SK-N-SH treated with all-trans-retinoic acid at 6 μM for 48 hours (cell line): ENCODE measurements around the gene GSG1.
A peak's percentile ranks its signal among the peaks of the same experiment; 100 is the strongest.

ENCODE experiments used
- ATAC-seq: fragments of 200-7000 bp; cut with Tn5 transposase; 3 replicates; pipeline ENCODE4 v1.9.1; 2020; ENCODE audit warnings: mild to moderate bottlenecking, moderate library complexity
- ARNTL ChIP-seq: fragments of 450-650 bp; formaldehyde crosslinking; IDR thresholded peaks from 2 replicates; pipeline ENCODE4 v1.5.0; 2020; ENCODE audit warnings: low read depth, mild to moderate bottlenecking, moderate library complexity, borderline replicate concordance
- BACH2 ChIP-seq: fragments of 250-450 bp; sonication (Bioruptor Pico); IDR thresholded peaks from 2 replicates; pipeline ENCODE4 v1.9.0; 2021; ENCODE audit warnings: mild to moderate bottlenecking, borderline replicate concordance
- CSDC2 ChIP-seq: fragments of 250-450 bp; sonication (Bioruptor Pico); IDR thresholded peaks from 2 replicates; pipeline ENCODE4 v1.5.0; 2020; ENCODE audit warnings: mild to moderate bottlenecking, moderate library complexity
- ESRRG ChIP-seq: fragments of 250-450 bp; sonication (Bioruptor Pico); IDR thresholded peaks from 2 replicates; pipeline ENCODE4 v1.6.1; 2021; ENCODE audit warnings: mild to moderate bottlenecking
- GLIS3 ChIP-seq: fragments of 250-450 bp; sonication (Bioruptor Pico); IDR thresholded peaks from 2 replicates; pipeline ENCODE4 v1.5.0; 2020; ENCODE audit warnings: mild to moderate bottlenecking, moderate library complexity
- ISL1 ChIP-seq: fragments of 250-450 bp; sonication (Bioruptor Pico); IDR thresholded peaks from 2 replicates; pipeline ENCODE4 v2.1.2; 2022; ENCODE audit warnings: mild to moderate bottlenecking, moderate library complexity
- OSR1 ChIP-seq: fragments of 250-450 bp; sonication (Bioruptor Pico); IDR thresholded peaks from 2 replicates; pipeline ENCODE4 v1.8.0; 2022; ENCODE audit warnings: moderate library complexity, mild to moderate bottlenecking, inconsistent platforms
- PPARA ChIP-seq: fragments of 250-450 bp; sonication (Bioruptor Pico); IDR thresholded peaks from 2 replicates; pipeline ENCODE4 v1.5.0; 2020; ENCODE audit warnings: mild to moderate bottlenecking, borderline replicate concordance
- RARB ChIP-seq: fragments of 250-450 bp; sonication (Bioruptor Pico); IDR thresholded peaks from 2 replicates; pipeline ENCODE4 v1.8.0; 2021; ENCODE audit warnings: mild to moderate bottlenecking, moderate library complexity
- TCF4 ChIP-seq: fragments of 250-450 bp; sonication (Bioruptor Pico); IDR thresholded peaks from 2 replicates; pipeline ENCODE4 v1.8.0; 2021; ENCODE audit warnings: mild to moderate bottlenecking, moderate library complexity, borderline replicate concordance
- TOX ChIP-seq: fragments of 250-450 bp; sonication (Bioruptor Pico); IDR thresholded peaks from 2 replicates; pipeline ENCODE4 v1.8.0; 2021; ENCODE audit warnings: mild to moderate bottlenecking, moderate library complexity, borderline replicate concordance
- ZC3H10 ChIP-seq: fragments of 250-450 bp; sonication (Bioruptor Pico); IDR thresholded peaks from 2 replicates; pipeline ENCODE4 v1.5.1; 2021; ENCODE audit warnings: mild to moderate bottlenecking, moderate library complexity
- ZFP3 ChIP-seq: fragments of 250-450 bp; sonication (Bioruptor Pico); IDR thresholded peaks from 2 replicates; pipeline ENCODE4 v1.5.0; 2020; ENCODE audit warnings: mild to moderate bottlenecking, moderate library complexity
- ZFP30 ChIP-seq: fragments of 450-650 bp; formaldehyde crosslinking; IDR thresholded peaks from 2 replicates; pipeline ENCODE4 v1.5.0; 2022; ENCODE audit warnings: mild to moderate bottlenecking, moderate library complexity
- ZNF565 ChIP-seq: fragments of 450-650 bp; formaldehyde crosslinking; conservative IDR thresholded peaks from 2 replicates; pipeline ENCODE4 v1.5.0; 2020; ENCODE audit warnings: low read depth, mild to moderate bottlenecking, moderate library complexity
- ZNF70 ChIP-seq: fragments of 450-650 bp; formaldehyde crosslinking; IDR thresholded peaks from 2 replicates; pipeline ENCODE4 v1.5.0; 2020; ENCODE audit warnings: mild to moderate bottlenecking, moderate library complexity
- TF ChIP-seq, protein P1 (sequence below): fragments of 250-450 bp; sonication (Bioruptor Pico); IDR thresholded peaks from 2 replicates; pipeline ENCODE4 v1.5.1; 2021; ENCODE audit warnings: mild to moderate bottlenecking, moderate library complexity
- TF ChIP-seq, protein P2 (sequence below): fragments of 250-450 bp; sonication (Bioruptor Pico); IDR thresholded peaks from 2 replicates; pipeline ENCODE4 v1.5.0; 2020; ENCODE audit warnings: mild to moderate bottlenecking, moderate library complexity
- TF ChIP-seq, protein P3 (sequence below): fragments of 250-450 bp; sonication (Bioruptor Pico); IDR thresholded peaks from 2 replicates; pipeline ENCODE4 v1.5.1; 2020; ENCODE audit warnings: low read depth, mild to moderate bottlenecking, moderate library complexity
- TF ChIP-seq, protein P4 (sequence below): fragments of 250-450 bp; sonication (Bioruptor Pico); IDR thresholded peaks from 2 replicates; pipeline ENCODE4 v1.8.0; 2021; ENCODE audit warnings: low read depth, mild to moderate bottlenecking, moderate library complexity, borderline replicate concordance
- TF ChIP-seq, protein P5 (sequence below): fragments of 250-450 bp; sonication (Bioruptor Pico); IDR thresholded peaks from 2 replicates; pipeline ENCODE4 v1.8.0; 2020; ENCODE audit warnings: mild to moderate bottlenecking, moderate library complexity, borderline replicate concordance

The GSG1 gene

DNA sequence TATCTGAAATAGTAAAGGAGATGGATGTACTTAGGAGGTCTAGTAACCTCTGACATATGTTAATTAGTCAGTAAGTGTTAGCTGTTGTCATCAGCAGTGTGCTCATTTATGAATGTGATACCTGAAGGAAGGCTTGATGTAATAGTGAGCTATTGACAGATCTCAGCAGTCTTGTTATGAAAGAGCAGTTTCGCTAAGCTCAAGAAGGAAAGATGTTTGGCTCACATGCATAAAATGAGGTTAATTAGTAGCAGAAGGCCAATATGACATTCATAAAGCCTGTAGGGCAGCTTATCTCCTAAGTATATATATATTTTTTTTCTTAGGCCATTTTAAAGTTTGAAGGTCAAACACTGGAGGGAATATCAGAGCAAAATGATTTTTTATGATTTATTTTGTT, 56.5 kb downstream of the GSG1 start:
- ATAC-seq, result no peak
- TF ChIP-seq ZFP3 (CRISPR knock-in tag) (no peak), CSDC2 (CRISPR knock-in tag) (no peak), ISL1 (CRISPR knock-in tag) (no peak), TCF4 (no peak), RARB (CRISPR knock-in tag) (no peak), OSR1 (CRISPR knock-in tag) (no peak)
- TF ChIP-seq, protein P1, sequence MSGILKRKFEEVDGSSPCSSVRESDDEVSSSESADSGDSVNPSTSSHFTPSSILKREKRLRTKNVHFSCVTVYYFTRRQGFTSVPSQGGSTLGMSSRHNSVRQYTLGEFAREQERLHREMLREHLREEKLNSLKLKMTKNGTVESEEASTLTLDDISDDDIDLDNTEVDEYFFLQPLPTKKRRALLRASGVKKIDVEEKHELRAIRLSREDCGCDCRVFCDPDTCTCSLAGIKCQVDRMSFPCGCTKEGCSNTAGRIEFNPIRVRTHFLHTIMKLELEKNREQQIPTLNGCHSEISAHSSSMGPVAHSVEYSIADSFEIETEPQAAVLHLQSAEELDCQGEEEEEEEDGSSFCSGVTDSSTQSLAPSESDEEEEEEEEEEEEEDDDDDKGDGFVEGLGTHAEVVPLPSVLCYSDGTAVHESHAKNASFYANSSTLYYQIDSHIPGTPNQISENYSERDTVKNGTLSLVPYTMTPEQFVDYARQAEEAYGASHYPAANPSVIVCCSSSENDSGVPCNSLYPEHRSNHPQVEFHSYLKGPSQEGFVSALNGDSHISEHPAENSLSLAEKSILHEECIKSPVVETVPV, result no peak

DNA sequence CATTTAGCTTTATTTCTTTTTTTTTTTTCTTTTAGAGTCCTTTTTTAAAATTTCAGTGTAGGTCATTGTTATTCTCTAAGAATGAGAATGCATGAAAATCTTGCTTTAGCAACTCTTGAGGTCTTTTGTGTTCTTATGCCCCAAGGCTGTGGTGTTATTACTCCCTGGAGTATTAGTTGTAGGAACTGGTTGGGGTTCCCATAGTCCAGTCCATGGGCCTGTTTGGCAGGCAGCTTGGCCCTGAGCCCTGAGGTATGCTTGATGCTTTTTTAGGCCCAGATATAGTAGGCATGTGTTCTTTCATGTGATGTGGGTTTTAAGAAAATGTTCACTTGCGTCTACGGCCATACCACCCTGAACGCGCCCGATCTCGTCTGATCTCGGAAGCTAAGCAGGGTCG, 57.7 kb downstream of the GSG1 start:
- TF ChIP-seq GLIS3 (CRISPR knock-in tag) (no peak), CSDC2 (CRISPR knock-in tag) (no peak), ZNF70 (no peak), BACH2 (CRISPR knock-in tag) (no peak), RARB (CRISPR knock-in tag) (no peak), ZC3H10 (CRISPR knock-in tag) (no peak), ZFP3 (CRISPR knock-in tag) (no peak), ARNTL (CRISPR knock-in tag) (no peak), ZFP30 (CRISPR knock-in tag) (no peak), TOX (CRISPR knock-in tag) (no peak), ESRRG (CRISPR knock-in tag) (no peak), TCF4 (no peak)
- TF ChIP-seq, protein P2, sequence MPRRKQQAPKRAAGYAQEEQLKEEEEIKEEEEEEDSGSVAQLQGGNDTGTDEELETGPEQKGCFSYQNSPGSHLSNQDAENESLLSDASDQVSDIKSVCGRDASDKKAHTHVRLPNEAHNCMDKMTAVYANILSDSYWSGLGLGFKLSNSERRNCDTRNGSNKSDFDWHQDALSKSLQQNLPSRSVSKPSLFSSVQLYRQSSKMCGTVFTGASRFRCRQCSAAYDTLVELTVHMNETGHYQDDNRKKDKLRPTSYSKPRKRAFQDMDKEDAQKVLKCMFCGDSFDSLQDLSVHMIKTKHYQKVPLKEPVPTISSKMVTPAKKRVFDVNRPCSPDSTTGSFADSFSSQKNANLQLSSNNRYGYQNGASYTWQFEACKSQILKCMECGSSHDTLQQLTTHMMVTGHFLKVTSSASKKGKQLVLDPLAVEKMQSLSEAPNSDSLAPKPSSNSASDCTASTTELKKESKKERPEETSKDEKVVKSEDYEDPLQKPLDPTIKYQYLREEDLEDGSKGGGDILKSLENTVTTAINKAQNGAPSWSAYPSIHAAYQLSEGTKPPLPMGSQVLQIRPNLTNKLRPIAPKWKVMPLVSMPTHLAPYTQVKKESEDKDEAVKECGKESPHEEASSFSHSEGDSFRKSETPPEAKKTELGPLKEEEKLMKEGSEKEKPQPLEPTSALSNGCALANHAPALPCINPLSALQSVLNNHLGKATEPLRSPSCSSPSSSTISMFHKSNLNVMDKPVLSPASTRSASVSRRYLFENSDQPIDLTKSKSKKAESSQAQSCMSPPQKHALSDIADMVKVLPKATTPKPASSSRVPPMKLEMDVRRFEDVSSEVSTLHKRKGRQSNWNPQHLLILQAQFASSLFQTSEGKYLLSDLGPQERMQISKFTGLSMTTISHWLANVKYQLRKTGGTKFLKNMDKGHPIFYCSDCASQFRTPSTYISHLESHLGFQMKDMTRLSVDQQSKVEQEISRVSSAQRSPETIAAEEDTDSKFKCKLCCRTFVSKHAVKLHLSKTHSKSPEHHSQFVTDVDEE (CRISPR knock-in tag), result no peak
- TF ChIP-seq, protein P3, sequence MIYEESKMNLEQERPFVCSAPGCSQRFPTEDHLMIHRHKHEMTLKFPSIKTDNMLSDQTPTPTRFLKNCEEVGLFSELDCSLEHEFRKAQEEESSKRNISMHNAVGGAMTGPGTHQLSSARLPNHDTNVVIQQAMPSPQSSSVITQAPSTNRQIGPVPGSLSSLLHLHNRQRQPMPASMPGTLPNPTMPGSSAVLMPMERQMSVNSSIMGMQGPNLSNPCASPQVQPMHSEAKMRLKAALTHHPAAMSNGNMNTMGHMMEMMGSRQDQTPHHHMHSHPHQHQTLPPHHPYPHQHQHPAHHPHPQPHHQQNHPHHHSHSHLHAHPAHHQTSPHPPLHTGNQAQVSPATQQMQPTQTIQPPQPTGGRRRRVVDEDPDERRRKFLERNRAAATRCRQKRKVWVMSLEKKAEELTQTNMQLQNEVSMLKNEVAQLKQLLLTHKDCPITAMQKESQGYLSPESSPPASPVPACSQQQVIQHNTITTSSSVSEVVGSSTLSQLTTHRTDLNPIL (CRISPR knock-in tag), result no peak
- no peak for ATAC-seq

DNA sequence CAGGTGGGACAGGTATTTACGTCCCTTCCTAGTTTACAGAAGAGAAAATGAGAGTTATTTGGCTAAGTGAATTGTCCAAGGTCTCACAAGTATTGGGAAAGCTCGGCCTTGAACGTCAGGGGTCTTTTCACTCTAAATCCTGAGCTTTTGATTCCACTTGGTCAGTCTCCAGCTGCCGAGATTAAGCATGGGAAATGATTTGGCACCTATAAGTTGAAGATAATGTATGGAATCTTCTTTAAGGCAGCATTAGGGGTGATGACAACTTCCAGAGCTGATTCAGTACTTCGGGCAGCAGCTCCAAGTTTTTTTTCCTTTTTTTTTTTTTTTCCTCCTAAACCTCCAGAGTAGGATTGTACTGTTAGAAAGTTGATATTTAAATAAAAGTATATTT, 58.6 kb downstream of the GSG1 start:
- TF ChIP-seq, protein P2 (CRISPR knock-in tag), result no peak
- TF ChIP-seq PPARA (no peak), CSDC2 (CRISPR knock-in tag) (no peak), BACH2 (CRISPR knock-in tag) (no peak), ZFP30 (CRISPR knock-in tag) (no peak), RARB (CRISPR knock-in tag) (no peak), GLIS3 (CRISPR knock-in tag) (no peak), OSR1 (CRISPR knock-in tag) (no peak), ISL1 (CRISPR knock-in tag) (no peak), ZNF565 (CRISPR knock-in tag) (no peak), ESRRG (CRISPR knock-in tag) (no peak), TOX (CRISPR knock-in tag) (no peak), TCF4 (no peak), ZNF70 (no peak), ARNTL (CRISPR knock-in tag) (no peak), ZC3H10 (CRISPR knock-in tag) (no peak)
- TF ChIP-seq, protein P4, sequence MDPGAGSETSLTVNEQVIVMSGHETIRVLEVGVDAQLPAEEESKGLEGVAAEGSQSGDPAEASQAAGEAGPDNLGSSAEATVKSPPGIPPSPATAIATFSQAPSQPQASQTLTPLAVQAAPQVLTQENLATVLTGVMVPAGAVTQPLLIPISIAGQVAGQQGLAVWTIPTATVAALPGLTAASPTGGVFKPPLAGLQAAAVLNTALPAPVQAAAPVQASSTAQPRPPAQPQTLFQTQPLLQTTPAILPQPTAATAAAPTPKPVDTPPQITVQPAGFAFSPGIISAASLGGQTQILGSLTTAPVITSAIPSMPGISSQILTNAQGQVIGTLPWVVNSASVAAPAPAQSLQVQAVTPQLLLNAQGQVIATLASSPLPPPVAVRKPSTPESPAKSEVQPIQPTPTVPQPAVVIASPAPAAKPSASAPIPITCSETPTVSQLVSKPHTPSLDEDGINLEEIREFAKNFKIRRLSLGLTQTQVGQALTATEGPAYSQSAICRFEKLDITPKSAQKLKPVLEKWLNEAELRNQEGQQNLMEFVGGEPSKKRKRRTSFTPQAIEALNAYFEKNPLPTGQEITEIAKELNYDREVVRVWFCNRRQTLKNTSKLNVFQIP (CRISPR knock-in tag), result no peak
- TF ChIP-seq, protein P5, sequence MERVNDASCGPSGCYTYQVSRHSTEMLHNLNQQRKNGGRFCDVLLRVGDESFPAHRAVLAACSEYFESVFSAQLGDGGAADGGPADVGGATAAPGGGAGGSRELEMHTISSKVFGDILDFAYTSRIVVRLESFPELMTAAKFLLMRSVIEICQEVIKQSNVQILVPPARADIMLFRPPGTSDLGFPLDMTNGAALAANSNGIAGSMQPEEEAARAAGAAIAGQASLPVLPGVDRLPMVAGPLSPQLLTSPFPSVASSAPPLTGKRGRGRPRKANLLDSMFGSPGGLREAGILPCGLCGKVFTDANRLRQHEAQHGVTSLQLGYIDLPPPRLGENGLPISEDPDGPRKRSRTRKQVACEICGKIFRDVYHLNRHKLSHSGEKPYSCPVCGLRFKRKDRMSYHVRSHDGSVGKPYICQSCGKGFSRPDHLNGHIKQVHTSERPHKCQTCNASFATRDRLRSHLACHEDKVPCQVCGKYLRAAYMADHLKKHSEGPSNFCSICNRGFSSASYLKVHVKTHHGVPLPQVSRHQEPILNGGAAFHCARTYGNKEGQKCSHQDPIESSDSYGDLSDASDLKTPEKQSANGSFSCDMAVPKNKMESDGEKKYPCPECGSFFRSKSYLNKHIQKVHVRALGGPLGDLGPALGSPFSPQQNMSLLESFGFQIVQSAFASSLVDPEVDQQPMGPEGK (CRISPR knock-in tag), result no peak
- TF ChIP-seq, protein P3 (CRISPR knock-in tag), result no peak
- peak; percentile 54 for ATAC-seq
